Omental fat pad (tissue), 4 donors: ENCODE results near the gene NAP1L4. TPM values are rescaled to one million over a fixed set of nuclear protein-coding genes. Genes with fewer than 3 reads are reported as not detected.
A peak's percentile ranks its signal among the peaks of the same experiment; 100 is the strongest.

ENCODE experiments used
- ATAC-seq: fragments of 150-250 bp; one replicate; pipeline ENCODE4 v1.9.1; 2016; ENCODE audit warnings: mild to moderate bottlenecking, moderate library complexity; ENCODE audit not compliant: low FRiP score
- DNase-seq: peaks from one replicate; pipeline ENCODE4 v3.0.0-alpha.2; 2019; ENCODE audit warnings: low spot score
- CTCF ChIP-seq, 3 donors: fragments of 450-650 bp; IDR thresholded peaks; one replicate each; pipeline ENCODE4 v1.5.1; 2016 to 2017; ENCODE audit warnings: antibody characterized with exemption in 3 of 3, mild to moderate bottlenecking in 3 of 3, moderate library complexity in 2 of 3
- total RNA-seq, 4 donors: library from RNA; depleted of rRNA; stranded (reverse); fragments of >200 nt; gene quantifications; one replicate each; pipeline ENCODE4 v1.1.0, GENCODE V29; 2016

NAP1L4 gene
- total RNA-seq, 4 donors from 2014 or later: 58.2 to 90.0 (median 82.2) TPM

GRCh38 chr11:2951231-2952110 lies 40.7 kb downstream of the NAP1L4 start:
- ATAC-seq: no peak
- no peak for TF ChIP-seq CTCF (IDR thresholded peaks at IDR 0.05)
- no peak for DNase-seq

GRCh38 chr11:2950825-2951224 lies 41.3 kb downstream of the NAP1L4 start:
- TF ChIP-seq CTCF (IDR thresholded peaks at IDR 0.05): no peak
- DNase-seq (no peak), ATAC-seq (no peak)

- TF ChIP-seq CTCF (IDR thresholded peaks at IDR 0.05): no peak
- ATAC-seq: no peak
- no peak for DNase-seq
These were observed 42.2 kb downstream of the NAP1L4 start for GRCh38 chr11:2949920-2950319.

GRCh38 chr11:2947744-2948143 lies 44.4 kb downstream of the NAP1L4 start:
- no peak for TF ChIP-seq CTCF (IDR thresholded peaks at IDR 0.05)
- no peak for DNase-seq
- no peak for ATAC-seq

GRCh38 chr11:2945757-2946287 lies 46.3 kb downstream of the NAP1L4 start:
- no peak for TF ChIP-seq CTCF (IDR thresholded peaks at IDR 0.05)
- DNase-seq (no peak), ATAC-seq (no peak)

GRCh38 chr11:2945031-2945756 lies 46.9 kb downstream of the NAP1L4 start:
- TF ChIP-seq CTCF (IDR thresholded peaks at IDR 0.05): no peak
- DNase-seq: peak; percentile 75
- ATAC-seq: peak; percentile 86
